Lower lobe of right lung (tissue), 2 donors: ENCODE measurements around the gene CUBN. TPM values are rescaled to one million over a fixed set of nuclear protein-coding genes. Genes with fewer than 3 reads are reported as not detected.

Experiments used
- ATAC-seq, 2 donors: fragments of 200-7000 bp; cut with Tn5 transposase; one replicate each; pipeline ENCODE4 v1.9.1; 2020 to 2022; ENCODE audit warnings: mild to moderate bottlenecking in 2 of 2, moderate library complexity in 2 of 2
- DNase-seq: peaks from one replicate; pipeline ENCODE4 v3.0.0-alpha.2; 2020
- H3K27ac ChIP-seq: fragments of 200-600 bp; one replicate; pipeline ENCODE4 v1.8.0; 2022
- H3K27me3 ChIP-seq: fragments of 200-600 bp; one replicate; pipeline ENCODE4 v1.8.0; 2022; ENCODE audit warnings: low read depth
- H3K36me3 ChIP-seq: fragments of 200-600 bp; one replicate; pipeline ENCODE4 v1.8.0; 2022; ENCODE audit warnings: mild to moderate bottlenecking
- H3K4me1 ChIP-seq: fragments of 200-600 bp; one replicate; pipeline ENCODE4 v1.8.0; 2022
- H3K4me3 ChIP-seq: fragments of 200-600 bp; one replicate; pipeline ENCODE4 v1.8.0; 2022; ENCODE audit warnings: mild to moderate bottlenecking
- H3K9me3 ChIP-seq: fragments of 200-600 bp; one replicate; pipeline ENCODE4 v1.8.0; 2022
- CTCF ChIP-seq: fragments of 200-600 bp; IDR thresholded peaks from one replicate; pipeline ENCODE4 v1.8.0; 2022; ENCODE audit warnings: antibody characterized with exemption, mild to moderate bottlenecking
- intact Hi-C: fragments of 100-400 bp; cut with DNase I; formaldehyde crosslinking; loops from one replicate; pipeline ENCODE4 v1.11.0; 2022
- total RNA-seq: library from RNA; stranded (reverse); fragmentation: NEBNext Ultra II Directional; extraction: Animal tissue kit (Norgen Biotek cat#: 25700); gene quantifications from one replicate; pipeline ENCODE4 v1.2.1, GENCODE V29; 2021
- donor health status: DM: no; HTN: yes; CAD: no; lungs with severe emphysema.

The CUBN gene
- total RNA-seq, 1 donor from 2014 or later: 2.2 TPM

GRCh38 chr10:16865766-16866165 lies 263.8 kb downstream of the CUBN start:
- no peaks in the 10 kb centered on the region for H3K4me1 ChIP-seq
- no peaks in the 10 kb centered on the region for H3K36me3 ChIP-seq
- no peaks in the 10 kb centered on the region for H3K9me3 ChIP-seq
- no peak for TF ChIP-seq CTCF
- intact Hi-C loops: no loop called here
- ATAC-seq (no peak), DNase-seq (no peak)
- no peaks in the 10 kb centered on the region for H3K27me3 ChIP-seq
- H3K27ac ChIP-seq: no peak overlapping the region
- no peak overlapping the region for H3K4me3 ChIP-seq

DNA sequence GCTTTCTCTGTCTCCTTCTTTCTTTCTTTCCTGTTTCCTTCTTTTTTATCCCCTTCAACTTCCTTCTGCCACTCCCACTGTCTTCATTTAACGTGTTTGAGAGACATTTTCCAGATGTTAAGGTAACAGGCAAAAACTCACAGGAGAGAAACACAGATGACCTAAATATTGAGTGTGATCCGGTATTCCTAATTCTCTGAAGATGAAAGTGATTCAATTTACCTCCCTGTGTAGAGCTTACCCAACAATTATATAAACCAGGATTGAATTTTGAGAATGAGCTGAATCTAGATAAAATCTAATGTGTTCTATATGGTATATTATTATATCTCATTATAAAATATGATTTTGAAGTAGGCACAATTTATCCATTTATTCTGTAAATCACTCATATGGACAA lies 265.8 kb downstream of the CUBN start:
- TF ChIP-seq CTCF: no peak
- intact Hi-C loops: no loop called here

GRCh38 chr10:16857419-16857818 lies 272.2 kb downstream of the CUBN start:
- Histone ChIP-seq H3K4me1 (no peaks in the 10 kb centered on the region), H3K36me3 (no peaks in the 10 kb centered on the region), H3K4me3 (no peak overlapping the region), H3K27me3 (no peaks in the 10 kb centered on the region), H3K9me3 (no peaks in the 10 kb centered on the region), H3K27ac (no peak overlapping the region)
- intact Hi-C loops: no loop called here
- DNase-seq: no peak
- ATAC-seq: no peak
- no peak for TF ChIP-seq CTCF

More for the DNA sequence above, 265.8 kb downstream of the CUBN start:
- DNase-seq: no peak
- no peak overlapping the region for H3K27ac ChIP-seq
- no peak for ATAC-seq
- H3K36me3 ChIP-seq: no peaks in the 10 kb centered on the region
- no peaks in the 10 kb centered on the region for H3K27me3 ChIP-seq
- no peaks in the 10 kb centered on the region for H3K9me3 ChIP-seq
- no peak overlapping the region for H3K4me3 ChIP-seq
- H3K4me1 ChIP-seq: no peaks in the 10 kb centered on the region

- Histone ChIP-seq H3K27me3 (no peaks in the 10 kb centered on the region), H3K9me3 (no peaks in the 10 kb centered on the region), H3K36me3 (no peaks in the 10 kb centered on the region), H3K4me3 (no peak overlapping the region), H3K27ac (no peak overlapping the region), H3K4me1 (no peaks in the 10 kb centered on the region)
- ATAC-seq (no peak), DNase-seq (no peak)
- intact Hi-C loops: no loop called here
- no peak for TF ChIP-seq CTCF
Measured at GRCh38 chr10:16856567-16856966, 273.0 kb downstream of the CUBN start.

DNA sequence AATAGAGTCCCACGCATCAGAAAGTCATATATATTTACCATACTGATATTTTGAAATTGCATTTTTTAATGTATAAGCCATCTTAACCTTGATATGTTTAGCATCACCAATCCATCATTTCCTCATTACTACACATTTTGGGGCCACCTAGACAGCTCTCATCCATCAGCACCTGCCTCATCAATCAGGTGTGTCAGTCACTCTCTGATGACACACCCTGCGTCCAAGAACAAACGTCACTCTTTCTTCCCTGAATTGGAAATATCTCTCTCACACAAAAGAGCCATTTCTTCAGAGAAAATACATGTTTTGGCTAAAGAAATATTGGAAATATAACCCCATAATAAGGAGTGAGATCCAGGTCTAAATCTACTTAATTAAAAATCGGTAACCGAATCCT lies 273.5 kb downstream of the CUBN start:
- DNase-seq (no peak), ATAC-seq (no peak)
- H3K36me3 ChIP-seq: no peaks in the 10 kb centered on the region
- H3K9me3 ChIP-seq: no peaks in the 10 kb centered on the region
- no peak for TF ChIP-seq CTCF
- no peak overlapping the region for H3K27ac ChIP-seq
- no peaks in the 10 kb centered on the region for H3K27me3 ChIP-seq
- intact Hi-C loops: no loop called here
- no peaks in the 10 kb centered on the region for H3K4me1 ChIP-seq
- H3K4me3 ChIP-seq: no peak overlapping the region

DNA sequence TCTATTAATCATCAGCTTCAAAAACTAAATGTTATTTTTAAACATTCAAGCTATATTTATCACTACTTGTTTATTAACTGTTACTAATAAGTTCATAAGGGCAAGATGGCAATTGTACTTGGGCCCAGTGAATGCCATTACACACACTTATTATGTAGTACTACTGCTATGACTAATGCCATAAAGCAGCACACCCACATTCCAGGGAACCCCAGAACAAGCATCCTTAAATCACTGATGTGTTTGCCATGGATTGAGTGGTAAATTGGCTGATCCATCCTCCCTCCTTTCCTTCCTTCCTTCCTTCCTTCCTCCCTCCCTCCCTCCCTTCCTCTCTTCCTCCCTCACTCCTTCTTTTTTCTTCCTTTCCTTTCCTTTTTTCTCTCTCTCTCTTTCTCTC lies 275.0 kb downstream of the CUBN start:
- H3K27ac ChIP-seq: no peak overlapping the region
- DNase-seq (no peak), ATAC-seq (no peak)
- H3K9me3 ChIP-seq: no peaks in the 10 kb centered on the region
- no peaks in the 10 kb centered on the region for H3K36me3 ChIP-seq
- no peak for TF ChIP-seq CTCF
- H3K27me3 ChIP-seq: no peaks in the 10 kb centered on the region
- H3K4me1 ChIP-seq: no peaks in the 10 kb centered on the region
- H3K4me3 ChIP-seq: no peak overlapping the region
- intact Hi-C loops: no loop called here
